Fibroblast of lung (primary cell): Measurements from ENCODE around the gene CFL2.

Experiments used
- EZH2 ChIP-seq: IDR thresholded peaks from 2 replicates; pipeline ENCODE4 v1.5.1; 2012; ENCODE audit warnings: low read length, control low read depth, mild to moderate bottlenecking; ENCODE audit errors: missing control alignments
- TF ChIP-seq, protein P1 (sequence below), 2 donors: IDR thresholded peaks in 1 of 2; conservative IDR thresholded peaks in 1 of 2; 1 replicate in 1 of 2; 2 replicates in 1 of 2; pipeline ENCODE4 v1.5.1; 2011 to 2012; ENCODE audit warnings: low read length in 2 of 2, control low read depth in 1 of 2, inconsistent platforms in 1 of 2, low read depth in 1 of 2, mild to moderate bottlenecking in 1 of 2

DNA sequence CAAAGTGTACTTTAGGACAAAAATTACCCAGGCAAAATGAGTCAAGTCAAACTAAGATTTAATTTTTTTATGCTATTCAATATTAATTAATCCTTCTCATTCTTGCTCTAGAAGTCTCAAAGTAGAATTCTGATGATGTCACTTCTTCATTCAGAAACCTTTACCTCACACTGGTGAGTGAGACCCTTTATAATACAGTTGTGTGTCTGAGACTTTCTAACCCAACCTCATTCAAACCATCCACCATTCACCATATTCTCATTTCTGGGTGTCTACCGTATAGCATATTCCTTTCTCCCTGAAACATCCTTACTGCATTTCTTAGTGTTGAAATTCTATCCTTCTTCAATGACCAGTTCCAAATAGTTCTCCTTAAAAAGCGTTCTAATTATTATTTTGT, 40.8 kb upstream of the CFL2 start:
- TF ChIP-seq, protein P1, sequence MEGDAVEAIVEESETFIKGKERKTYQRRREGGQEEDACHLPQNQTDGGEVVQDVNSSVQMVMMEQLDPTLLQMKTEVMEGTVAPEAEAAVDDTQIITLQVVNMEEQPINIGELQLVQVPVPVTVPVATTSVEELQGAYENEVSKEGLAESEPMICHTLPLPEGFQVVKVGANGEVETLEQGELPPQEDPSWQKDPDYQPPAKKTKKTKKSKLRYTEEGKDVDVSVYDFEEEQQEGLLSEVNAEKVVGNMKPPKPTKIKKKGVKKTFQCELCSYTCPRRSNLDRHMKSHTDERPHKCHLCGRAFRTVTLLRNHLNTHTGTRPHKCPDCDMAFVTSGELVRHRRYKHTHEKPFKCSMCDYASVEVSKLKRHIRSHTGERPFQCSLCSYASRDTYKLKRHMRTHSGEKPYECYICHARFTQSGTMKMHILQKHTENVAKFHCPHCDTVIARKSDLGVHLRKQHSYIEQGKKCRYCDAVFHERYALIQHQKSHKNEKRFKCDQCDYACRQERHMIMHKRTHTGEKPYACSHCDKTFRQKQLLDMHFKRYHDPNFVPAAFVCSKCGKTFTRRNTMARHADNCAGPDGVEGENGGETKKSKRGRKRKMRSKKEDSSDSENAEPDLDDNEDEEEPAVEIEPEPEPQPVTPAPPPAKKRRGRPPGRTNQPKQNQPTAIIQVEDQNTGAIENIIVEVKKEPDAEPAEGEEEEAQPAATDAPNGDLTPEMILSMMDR (conservative IDR thresholded peaks at IDR 0.05 in 1 of 2, IDR thresholded peaks at IDR 0.05 in 1 of 2; ENCODE audit: low read depth in 1 of 2, low read length in 2 of 2), result no peak
- TF ChIP-seq EZH2, result no peak
